HG02981 (cell line): ENCODE measurements around the gene TEX2.

Experiments
- ATAC-seq: cut with Tn5 transposase; IDR thresholded peaks from one replicate; pipeline ENCODE4 v1.9.1; 2021; ENCODE audit warnings: mild to moderate bottlenecking, moderate library complexity; ENCODE audit not compliant: unreplicated experiment

The TEX2 gene

DNA sequence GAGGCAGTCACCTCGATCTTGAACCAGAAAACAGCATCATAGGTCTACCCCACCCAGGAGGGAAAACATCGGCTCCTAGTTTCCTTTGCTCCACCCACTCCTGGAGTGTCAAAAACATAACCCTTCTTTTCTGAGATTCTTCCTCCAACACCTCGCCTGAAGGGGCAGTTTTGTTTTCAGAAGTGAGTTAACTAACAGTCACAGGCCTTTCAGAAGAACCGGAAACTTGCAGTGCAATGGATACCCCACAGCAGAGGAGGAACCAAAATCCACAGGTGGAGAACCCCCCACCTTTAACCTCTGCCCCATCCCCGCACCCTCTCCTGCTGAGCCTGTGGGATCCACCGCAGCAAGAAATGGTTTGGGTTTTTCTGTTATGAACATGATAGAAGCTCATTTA, 7.8 kb upstream of the TEX2 start:
- ATAC-seq, result no peak

DNA sequence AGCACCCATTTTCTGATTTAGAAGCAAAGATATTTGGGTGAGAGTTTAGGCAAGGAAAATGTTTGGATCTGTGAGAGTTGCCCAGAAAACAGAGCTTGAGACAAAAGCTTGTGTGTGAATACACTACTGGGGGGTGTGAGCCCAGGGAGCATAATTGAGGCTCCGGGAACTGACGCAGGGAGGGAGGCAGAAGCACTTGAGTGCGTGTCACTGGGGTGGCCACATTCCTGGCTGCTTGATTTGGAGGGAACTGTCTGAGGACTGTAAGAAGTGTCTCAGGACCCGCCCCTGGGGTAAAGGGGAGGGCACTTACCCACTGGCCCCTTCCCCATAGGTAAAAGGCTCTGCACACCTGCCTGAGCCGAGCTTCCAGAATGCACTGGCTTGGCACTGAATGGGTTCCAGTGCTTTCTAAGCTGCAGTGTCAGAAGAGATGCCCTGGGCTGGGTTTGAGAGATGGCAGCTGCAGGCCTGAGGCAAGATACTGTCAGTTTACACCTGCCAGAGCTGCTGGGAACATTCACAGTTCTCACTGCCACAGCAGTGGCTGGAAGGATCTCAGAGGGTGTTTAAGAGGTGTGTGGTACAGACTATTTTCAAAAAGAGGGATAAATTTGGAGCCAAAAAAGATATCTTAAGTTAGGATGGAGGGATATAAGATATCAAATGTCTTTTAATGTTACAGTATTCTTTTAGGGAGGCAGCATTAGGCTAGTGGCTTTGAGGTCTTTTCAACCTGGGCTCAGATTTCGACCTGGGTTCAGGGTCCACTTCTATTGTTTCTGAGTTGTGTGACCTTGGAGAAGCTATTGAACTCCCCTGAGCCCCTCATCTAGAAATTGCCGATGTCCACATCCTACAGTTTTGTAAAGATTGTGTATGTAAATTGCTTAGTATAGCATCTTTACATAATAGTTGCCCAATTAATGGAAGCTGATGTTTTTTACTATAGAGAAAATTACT, 6.9 kb upstream of the TEX2 start:
- ATAC-seq, result no peak

DNA sequence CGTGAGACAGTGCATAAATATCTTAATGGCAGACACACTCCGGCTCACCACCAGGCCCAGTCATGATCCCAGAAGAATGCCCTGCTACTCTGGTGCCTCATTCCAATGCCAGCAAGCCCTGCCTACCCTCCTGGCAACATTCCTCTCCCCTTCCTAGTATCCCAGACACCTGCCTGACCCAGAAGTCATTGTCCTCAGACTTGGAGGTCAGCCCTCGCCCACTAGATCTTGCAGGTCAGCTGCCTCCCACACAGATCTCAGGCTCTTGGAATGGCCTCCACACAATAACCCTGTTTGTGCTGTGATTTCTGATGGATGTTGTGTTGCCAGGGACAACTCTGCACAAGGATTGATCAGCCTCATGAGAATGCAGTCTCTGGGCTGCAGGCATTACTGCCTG, 1.8 kb upstream of the TEX2 start:
- no peak for ATAC-seq

DNA sequence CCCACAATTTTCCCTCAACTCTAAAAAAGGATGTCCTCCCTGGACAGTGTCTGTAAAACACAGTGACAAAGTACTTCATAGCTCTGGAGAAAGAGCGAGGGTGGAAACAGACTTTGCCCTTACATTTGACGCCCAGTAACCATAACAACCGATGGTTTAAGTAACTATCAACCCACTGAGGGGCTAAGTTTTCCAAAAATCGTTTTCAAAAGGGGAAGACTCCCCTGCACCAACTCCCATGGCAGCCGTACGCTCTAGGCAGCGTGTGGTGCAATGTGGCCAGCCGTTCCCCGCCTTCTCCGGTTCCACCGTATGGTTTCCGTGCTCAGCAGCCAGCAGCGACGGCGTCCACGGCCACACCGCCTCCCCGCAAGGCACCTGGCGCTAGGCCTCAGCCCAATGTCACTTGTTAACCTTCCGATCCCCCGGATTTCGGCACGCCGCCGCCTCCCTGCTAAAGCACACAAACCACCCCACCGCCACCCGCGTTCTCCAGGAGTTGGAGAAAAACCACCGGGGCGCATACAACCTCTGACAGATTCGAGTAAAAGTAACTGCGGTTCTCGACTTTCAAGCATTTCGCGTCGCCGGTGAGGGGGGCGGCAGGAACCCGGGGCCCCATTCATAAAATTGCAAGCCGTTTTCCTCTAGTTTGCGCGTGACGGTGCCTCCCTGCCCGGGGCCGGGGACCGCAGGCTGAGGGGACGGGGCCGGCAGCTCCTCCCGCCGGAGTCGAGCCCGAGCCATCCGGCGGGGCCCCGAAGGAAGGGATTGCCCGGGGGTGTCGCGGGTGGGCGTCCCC, 661 bp downstream of the TEX2 start:
- peak; percentile 21 for ATAC-seq

DNA sequence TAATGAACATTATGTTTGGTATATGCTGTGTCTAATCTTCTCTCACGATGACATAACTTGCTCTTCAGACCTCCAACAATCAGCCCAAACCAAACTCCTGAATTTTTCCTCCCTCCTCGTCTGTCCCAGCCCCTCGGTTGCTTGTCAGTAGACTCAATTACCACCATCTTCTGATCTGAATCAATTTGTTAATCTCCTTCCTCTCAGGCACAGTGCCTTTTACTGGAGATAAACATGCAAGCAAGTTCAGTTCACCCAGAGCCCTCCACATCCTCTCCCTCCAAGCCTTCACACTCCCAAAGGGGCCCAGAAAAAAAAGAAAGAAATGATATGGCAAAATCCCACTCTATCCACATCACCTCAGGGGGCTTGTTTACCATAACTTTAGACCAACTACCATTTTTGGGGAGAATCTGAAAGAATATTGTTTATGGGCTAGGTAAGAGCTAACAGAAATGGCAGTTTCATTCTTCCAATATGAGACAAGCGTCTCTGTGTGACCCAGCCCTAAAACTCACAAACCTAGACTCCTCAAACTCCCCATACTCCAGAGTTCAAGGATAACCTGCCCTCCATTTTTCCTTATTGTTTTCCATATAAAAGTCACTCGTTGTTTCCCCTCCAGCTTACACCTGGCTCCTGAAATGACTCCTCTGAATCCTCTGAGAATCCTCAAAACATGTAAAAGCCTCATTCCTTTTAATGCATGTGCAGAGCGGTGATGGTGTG, 1.5 kb downstream of the TEX2 start:
- ATAC-seq, result no peak

DNA sequence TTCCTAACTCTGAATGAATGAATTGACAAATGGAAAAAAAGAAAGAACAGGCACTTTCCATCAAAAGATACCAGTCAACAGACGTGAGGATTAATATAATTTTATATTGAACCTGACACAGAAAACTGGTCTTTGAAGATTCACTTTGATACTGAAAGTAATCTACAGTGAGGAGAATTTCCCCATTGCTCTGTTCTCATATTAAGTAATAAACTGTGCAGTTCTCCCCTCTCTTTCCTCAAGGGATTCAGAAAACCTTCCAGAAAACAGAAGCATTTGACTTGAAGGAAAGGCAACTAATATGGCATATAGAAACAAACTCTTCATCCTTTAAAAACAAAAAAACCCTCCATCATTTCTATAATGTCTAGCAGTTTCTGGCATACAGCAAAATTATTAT, 2.2 kb downstream of the TEX2 start:
- ATAC-seq, result no peak

DNA sequence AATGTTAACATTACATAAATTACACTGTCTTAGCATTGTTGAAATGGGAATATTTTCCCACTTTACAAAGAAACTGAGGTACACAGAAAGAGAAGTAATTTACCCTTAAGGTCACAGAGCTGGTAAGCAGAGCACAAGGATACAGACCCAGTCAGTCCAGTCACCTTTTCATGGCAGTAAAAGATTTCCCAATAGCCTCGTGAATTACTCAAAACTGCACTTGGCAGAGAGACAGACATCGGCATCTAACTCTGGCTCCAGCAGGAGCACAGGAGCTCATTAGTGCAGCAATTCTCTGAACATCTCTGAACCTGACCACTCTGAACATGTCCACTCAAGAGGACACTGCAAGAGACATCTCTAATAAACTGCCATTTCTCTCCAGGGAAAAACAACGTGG, 3.1 kb downstream of the TEX2 start:
- ATAC-seq, result no peak

DNA sequence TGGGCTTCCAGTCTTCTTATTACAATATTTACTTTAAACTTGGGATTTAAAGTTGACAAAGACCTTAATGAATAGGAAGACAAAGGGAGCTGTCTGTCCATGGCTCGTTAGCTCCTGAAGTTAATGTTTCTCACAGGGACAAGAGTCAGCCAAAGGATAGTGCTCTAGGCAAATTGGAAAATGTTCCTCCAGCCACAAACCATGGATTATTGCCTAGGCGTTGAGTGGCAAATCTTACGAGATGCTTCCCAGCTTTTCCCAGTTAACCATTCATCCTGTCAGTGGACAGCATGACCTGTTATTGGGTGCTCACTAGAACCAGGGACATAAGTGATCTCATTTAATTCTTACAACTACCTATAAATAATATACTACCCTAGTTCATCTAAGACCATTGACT, 3.6 kb downstream of the TEX2 start:
- no peak for ATAC-seq

DNA sequence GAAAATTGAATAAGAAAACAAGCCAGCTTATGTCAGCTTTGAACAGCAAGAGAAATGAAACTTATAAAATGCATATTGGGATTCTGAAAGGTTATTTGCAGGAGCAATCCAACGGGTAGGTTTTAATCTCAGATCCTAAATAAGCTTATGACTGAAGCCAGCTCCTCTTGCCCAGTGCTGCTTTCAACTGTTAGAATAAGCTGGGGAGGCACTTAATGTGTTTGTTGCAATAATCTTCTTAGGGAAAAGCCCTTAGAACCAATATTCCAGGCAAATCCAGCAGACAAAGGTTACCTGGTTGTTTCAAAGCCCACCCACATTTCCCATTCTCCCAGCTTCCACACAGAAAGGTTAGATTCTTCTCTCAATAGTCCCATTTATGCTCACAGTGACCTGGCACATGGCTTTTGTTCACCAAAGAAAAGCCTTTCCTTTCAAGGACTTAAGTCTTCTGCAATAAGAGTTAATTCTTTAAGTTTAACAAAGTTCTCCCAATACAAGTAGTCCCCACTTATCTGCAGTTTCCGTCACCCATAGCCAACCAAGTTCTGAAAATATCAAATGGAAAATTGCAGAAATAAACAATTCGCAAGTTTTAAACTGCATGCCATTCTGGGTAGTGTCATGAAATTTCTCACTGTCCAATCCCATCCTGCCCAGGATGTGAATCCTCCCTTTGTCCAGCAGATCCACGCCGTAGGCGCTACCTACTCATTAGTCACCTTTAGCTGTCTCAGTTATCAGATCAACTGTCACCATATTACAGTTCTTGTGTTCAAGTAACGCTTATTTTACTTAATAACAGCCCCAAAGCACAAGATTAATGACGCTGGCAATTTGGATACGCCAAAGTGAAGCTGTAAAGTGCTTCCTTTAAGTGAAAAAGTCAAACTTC, 5.9 kb downstream of the TEX2 start:
- no peak for ATAC-seq

DNA sequence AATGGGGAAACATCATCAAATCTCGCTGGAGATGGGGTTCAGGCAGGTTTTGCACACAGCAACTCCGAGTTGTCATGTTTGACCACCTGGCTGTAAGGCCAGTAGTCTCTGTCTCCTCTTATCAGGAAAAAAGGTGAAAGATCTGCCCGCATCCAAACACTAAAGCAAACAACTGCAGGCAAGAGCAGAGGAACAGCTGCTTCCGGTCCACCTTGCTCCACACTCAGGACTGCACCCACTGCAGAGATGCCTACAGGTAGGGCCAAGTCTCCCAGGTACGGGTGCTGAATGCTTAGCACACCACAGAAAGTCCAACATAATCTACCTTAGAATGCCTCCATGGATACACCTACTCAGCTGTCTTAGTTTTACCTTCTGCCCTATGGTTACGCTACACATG, 7.3 kb downstream of the TEX2 start:
- no peak for ATAC-seq

DNA sequence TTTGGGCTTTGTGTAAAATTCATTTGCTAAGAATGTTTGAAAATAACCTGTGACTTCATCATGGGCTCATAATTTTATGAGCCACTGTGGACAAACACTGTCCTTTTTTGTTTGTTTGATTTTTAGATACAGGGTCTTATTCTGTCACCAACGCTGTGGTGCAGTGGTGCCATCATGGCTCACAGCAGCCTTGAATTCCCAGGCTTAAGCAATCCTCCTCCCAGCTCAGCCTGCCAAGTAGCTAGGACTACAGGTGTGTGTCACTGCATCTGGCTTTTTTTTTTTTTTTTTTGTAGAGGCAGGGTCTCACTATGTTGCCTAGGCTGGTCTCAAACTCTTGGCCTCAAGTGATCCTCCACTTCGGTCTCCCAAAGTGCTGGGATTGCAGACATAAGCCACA, 8.3 kb downstream of the TEX2 start:
- no peak for ATAC-seq

DNA sequence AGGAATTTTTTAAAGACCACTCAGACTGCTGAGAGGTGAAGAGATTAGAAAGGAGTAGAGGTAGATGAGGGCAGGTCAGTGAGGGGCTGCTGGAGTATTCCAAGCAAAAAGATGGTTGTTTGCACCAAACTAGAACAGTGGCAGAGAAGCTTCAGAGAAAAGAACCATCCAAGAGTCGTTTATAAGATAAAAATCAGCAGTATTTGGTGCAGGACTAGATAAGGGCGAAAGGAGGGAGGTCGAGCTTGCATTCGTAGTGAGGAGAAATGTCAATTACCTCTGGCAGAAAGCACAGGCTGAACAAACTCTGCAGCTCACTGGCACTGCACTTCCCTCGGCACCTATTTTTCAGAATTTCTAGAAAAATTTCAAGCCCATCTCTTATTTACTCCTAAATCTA, 9.6 kb downstream of the TEX2 start:
- no peak for ATAC-seq

DNA sequence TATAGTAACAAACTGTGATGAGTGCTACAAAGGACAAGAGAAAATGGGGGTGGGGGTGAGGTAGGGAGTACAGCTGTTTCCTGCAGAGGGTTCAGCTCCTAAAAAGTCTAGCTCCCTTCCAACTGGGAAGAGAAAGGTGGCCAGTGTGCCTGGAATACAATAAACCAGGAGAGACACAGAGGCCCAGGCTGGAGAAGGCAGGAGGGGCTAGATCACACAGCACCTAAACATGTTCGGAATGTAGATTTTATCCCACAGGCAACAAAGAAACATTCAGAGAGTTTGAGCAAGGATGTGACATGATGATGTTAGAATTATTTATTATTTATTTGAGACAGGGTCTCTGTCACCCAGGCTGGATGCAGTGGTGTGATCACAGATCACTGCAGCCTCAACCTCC, 10.2 kb downstream of the TEX2 start:
- ATAC-seq, result no peak

DNA sequence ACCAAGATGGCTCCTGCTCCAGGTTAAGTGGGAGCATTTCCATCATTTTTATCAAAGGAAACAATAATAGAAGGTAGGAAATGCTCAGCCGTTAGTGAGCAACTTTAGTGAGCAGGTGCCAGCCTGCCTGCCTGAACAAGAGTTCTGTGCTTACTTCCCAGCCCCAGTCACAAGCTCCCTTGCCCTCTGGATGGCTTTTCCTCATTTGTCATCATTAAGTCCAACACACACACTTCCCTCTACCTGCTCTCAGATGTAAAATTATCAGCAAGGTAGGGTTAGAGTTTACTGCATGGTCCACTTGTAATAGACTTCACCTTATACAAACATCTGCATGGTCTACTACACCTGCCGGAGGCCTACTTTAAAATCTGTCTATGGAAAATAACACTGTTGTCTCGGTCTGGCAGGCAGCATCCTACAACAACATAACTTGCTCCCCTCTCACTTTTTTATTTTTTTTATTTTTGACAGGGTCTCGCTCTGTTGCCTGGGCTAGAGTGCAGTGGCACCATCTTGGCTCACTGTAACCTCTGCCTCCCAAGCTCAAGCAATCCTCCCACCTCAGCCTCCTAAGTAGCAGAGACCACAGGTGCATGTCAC, 12.7 kb downstream of the TEX2 start:
- no peak for ATAC-seq

DNA sequence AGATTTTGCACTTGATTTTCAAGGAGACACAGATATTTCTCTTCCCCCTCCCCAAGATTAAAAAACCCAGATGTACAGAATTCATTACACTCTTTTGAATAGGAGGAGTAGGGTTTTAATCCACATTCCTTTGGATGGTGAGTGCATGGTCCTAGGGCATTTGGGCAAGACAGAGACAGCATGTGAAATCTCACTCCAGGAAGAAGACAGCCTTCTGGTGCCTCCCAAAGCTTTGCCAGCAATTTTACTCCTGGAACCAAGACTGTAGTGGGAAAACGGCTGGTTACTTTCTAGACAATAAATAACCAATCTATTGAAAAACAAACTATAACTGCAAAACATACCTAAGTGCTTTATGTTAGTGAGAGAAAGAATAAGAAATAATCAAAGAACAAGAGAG, 15.2 kb downstream of the TEX2 start:
- no peak for ATAC-seq

DNA sequence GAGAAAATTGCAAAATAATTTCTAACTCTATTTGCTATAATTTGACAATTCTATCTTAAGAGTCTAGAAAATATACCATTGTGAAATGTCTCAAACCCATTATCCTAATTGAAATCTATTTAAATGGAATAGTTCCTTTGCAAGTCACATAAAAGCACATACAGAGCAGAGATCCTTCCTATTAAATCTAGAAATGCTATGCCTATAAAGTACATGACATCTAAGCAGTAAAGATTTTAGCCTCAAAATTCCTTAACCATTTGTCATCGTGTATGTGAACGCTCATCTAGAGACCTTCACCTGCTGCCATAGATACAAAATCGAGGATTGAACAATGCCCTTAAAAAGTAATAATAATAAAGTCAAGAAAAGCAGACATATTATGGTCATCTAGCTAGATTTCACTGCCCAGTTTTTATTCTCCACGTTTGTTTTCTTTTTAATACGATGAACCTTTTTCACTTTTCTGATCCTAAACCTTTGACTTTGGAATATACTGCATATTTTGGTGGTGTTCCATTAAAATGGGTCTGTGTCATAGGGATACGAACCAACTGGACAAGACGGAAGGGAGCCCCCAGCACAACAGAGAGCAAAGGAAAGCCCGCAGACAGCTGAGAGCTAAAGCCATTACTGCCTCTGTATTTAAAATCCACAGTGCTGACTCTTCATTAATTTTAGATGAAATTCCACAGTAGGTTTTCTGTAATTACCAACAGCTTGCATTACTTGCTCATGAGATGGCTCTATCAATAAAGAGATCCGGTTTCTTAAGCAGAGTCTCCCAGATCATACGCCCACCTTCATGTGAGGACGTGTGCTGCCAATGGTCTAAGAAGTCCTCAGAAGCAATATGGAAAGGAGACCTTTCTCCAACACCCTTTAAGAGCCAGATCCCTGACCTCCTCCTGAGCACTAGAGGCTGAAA, 17.6 kb downstream of the TEX2 start:
- ATAC-seq, result no peak

DNA sequence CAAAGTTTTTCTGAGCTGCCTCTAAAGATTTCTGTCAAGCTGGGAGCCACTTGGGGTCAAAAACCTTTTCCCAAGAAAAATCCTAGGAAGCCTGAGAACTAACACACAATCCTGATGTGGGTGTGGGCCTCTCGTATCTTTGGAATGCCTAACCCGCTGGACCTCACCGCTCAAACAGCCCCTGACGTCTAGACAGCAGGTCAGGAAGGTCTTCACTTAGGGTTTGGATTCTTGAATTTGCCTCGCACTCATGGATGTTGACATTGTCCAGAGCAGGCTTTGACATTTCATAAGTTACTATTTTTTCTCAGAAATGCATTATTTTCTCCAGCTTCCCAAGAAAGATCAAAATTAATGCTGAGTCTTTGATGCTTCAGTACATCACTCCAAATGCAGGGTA, 18.9 kb downstream of the TEX2 start:
- no peak for ATAC-seq

DNA sequence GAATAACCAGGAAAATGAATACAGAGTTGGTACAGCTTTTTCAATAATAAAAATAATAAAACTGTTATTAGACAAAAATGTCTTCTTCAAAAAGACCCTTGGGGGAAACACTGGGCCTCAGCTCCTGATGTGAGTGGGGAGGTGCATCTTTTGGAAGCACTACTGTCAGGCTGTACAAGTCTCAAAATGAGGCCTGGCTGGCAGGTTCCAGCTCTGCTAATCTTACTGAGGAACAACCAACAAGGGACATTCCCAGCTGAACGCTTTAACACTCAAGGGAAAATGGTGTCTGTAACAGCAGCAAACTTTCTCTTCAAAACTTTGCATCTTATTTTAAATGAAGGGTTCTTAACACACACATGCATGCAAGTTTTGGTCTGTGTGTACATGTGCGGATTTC, 19.7 kb downstream of the TEX2 start:
- no peak for ATAC-seq

DNA sequence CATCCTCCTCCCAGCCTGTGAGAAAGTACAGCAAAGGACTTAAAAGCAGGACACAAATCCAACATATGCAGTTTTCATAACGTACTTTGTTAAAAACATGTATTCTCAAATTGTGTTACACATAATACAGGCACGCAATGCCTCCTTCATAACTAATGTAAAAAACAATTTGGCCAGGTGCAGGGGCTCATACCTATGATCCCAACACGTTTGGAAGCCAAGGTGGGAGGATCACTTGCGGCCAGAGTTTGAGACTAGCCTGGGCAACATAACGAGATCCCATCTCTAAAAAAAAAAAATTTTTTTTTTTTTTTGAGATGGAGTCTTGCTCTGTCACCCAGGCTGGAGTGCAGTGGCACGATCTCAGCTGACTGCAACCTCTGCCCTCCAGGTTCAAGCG, 20.4 kb downstream of the TEX2 start:
- ATAC-seq, result no peak
